ENCODE results near the gene PHF13.

Gene PHF13

GRCh38 chr1:6613361-6614018 is at the start of gene PHF13:
Gene PHF13 (plus strand): TSS chr1:6613731. CDS start chr1:6614067, 336 bp downstream.
- peak; percentile 99 for DNase-seq (ENCODE audit: low read depth)

GRCh38 chr1:6569033-6569432 is 44.5 kb upstream of the PHF13 start:
- no peak for DNase-seq (ENCODE audit: low read depth)

GRCh38 chr1:6570100-6570499 is 43.4 kb upstream of the PHF13 start:
- DNase-seq (ENCODE audit: low read depth) = no peak

- no peak for DNase-seq (ENCODE audit: low read depth)
Observed at GRCh38 chr1:6570987-6571386, 42.5 kb upstream of the PHF13 start.

GRCh38 chr1:6572653-6573383 is 40.7 kb upstream of the PHF13 start:
- DNase-seq (ENCODE audit: low read depth) = no peak

- no peak for DNase-seq (ENCODE audit: low read depth)
Observed at GRCh38 chr1:6574025-6574620, 39.4 kb upstream of the PHF13 start.

- DNase-seq (ENCODE audit: low read depth) = no peak
Observed at GRCh38 chr1:6574818-6575217, 38.7 kb upstream of the PHF13 start.

- DNase-seq (ENCODE audit: low read depth) = no peak
Observed at GRCh38 chr1:6577831-6578525, 35.6 kb upstream of the PHF13 start.

- DNase-seq (ENCODE audit: low read depth) = no peak
Observed at GRCh38 chr1:6578624-6579373, 34.7 kb upstream of the PHF13 start.

- peak; percentile 94 for DNase-seq (ENCODE audit: low read depth)
Observed at GRCh38 chr1:6579374-6580118, 34.0 kb upstream of the PHF13 start, which contains the start of gene ZBTB48. Gene ZBTB48 (plus strand): TSS chr1:6579994. CDS start chr1:6580610, 616 bp downstream.

- DNase-seq (ENCODE audit: low read depth) = no peak
Observed at GRCh38 chr1:6580119-6580592, 33.4 kb upstream of the PHF13 start.

GRCh38 chr1:6580593-6581409 is 32.7 kb upstream of the PHF13 start:
- no peak for DNase-seq (ENCODE audit: low read depth)

GRCh38 chr1:6581561-6582305 is 31.8 kb upstream of the PHF13 start:
- no peak for DNase-seq (ENCODE audit: low read depth)

GRCh38 chr1:6582370-6582769 is 31.2 kb upstream of the PHF13 start:
- no peak for DNase-seq (ENCODE audit: low read depth)

- DNase-seq (ENCODE audit: low read depth) = no peak
Observed at GRCh38 chr1:6584126-6585080, 29.1 kb upstream of the PHF13 start.

- DNase-seq (ENCODE audit: low read depth) = no peak
Observed at GRCh38 chr1:6585081-6585722, 28.3 kb upstream of the PHF13 start.

GRCh38 chr1:6585841-6586240 is 27.7 kb upstream of the PHF13 start:
- no peak for DNase-seq (ENCODE audit: low read depth)

GRCh38 chr1:6586404-6586816 is 27.1 kb upstream of the PHF13 start:
- DNase-seq (ENCODE audit: low read depth) = no peak

All from activated gamma-delta T cell treated with anti-CD3 and anti-CD28 coated beads, Interleukin-2, amount 50 U/mL, for 16 hours (primary cell).